H1 (cell line): ENCODE results near the gene PLXNB1. TPM values are rescaled to one million over a fixed set of nuclear protein-coding genes. Genes with fewer than 3 reads are reported as not detected.

ENCODE experiments used
- CEBPB ChIP-seq: IDR thresholded peaks from 2 replicates; pipeline ENCODE4 v1.6.1; 2012; ENCODE audit warnings: low read depth, low read length
- CHD2 ChIP-seq: IDR thresholded peaks from 2 replicates; pipeline ENCODE4 v1.6.1; 2012; ENCODE audit warnings: low read length, improper control_type of control experiment
- CTBP2 ChIP-seq: IDR thresholded peaks from 2 replicates; pipeline ENCODE4 v1.7.0; 2011; ENCODE audit warnings: borderline replicate concordance, mild to moderate bottlenecking, moderate library complexity, mixed read lengths, low read length; ENCODE audit not compliant: insufficient read depth, insufficient read length
- EP300 ChIP-seq, 2 experiments: IDR thresholded peaks; 1 replicate in 1 of 2; 2 replicates in 1 of 2; pipeline ENCODE4 v1.6.1; 2011 to 2012; ENCODE audit warnings: low read depth in 2 of 2, low read length in 2 of 2, mild to moderate bottlenecking in 2 of 2, borderline replicate concordance in 1 of 2, inconsistent platforms in 1 of 2, moderate library complexity in 1 of 2
- KDM4A ChIP-seq: IDR thresholded peaks from one replicate; pipeline ENCODE4 v1.7.1; 2012; ENCODE audit warnings: low read depth, mild to moderate bottlenecking, moderate library complexity, low read length, inconsistent platforms; ENCODE audit not compliant: severe bottlenecking
- MAFK ChIP-seq: IDR thresholded peaks from 2 replicates; pipeline ENCODE4 v1.6.1; 2012; ENCODE audit warnings: low read depth, mild to moderate bottlenecking, improper control_type of control experiment, low read length
- SIRT6 ChIP-seq: IDR thresholded peaks from one replicate; pipeline ENCODE4 v1.7.1; 2012; ENCODE audit warnings: low read length, inconsistent platforms
- SP4 ChIP-seq: IDR thresholded peaks from 2 replicates; pipeline ENCODE4 v1.6.1; 2012; ENCODE audit warnings: low read length, inconsistent platforms
- SUZ12 ChIP-seq: fragments of 200-600 bp; sonication (generic); IDR thresholded peaks from 2 replicates; pipeline ENCODE4 v1.6.1; 2012; ENCODE audit warnings: mild to moderate bottlenecking, inconsistent platforms, low read length, moderate library complexity, mixed read lengths
- YY1 ChIP-seq: IDR thresholded peaks from 2 replicates; pipeline ENCODE4 v1.6.1; 2011; ENCODE audit warnings: low read depth, mild to moderate bottlenecking, low read length
- polyA plus RNA-seq, 7 experiments: library from polyadenylated mRNA; depleted of rRNA in 3 of 7; stranded (reverse) in 5 of 7; unstranded in 2 of 7; fragments of >200 nt in 5 of 7; fragments of 200-250 nt in 2 of 7; gene quantifications; 1 replicate in 5 of 7; 2 replicates in 1 of 7; 4 replicates in 1 of 7; pipeline versions ENCODE4 v1.2.1 to v1.2.3, GENCODE V29; 2011 to 2013; ENCODE audit warnings: missing spikeins in 2 of 7, mixed read lengths in 2 of 7
- total RNA-seq: library from RNA; stranded (reverse); fragmentation: NEBNext Ultra II Directional; extraction: Animal tissue kit (Norgen Biotek cat#: 25700); gene quantifications from 2 replicates; pipeline ENCODE4 v1.2.1, GENCODE V29; 2021

The PLXNB1 gene
- total and polyA plus RNA-seq, 2 of the 8 experiments (the other 6 are each of a cell fraction or from before 2014, with no cell fraction given) = 109 to 114 TPM

DNA sequence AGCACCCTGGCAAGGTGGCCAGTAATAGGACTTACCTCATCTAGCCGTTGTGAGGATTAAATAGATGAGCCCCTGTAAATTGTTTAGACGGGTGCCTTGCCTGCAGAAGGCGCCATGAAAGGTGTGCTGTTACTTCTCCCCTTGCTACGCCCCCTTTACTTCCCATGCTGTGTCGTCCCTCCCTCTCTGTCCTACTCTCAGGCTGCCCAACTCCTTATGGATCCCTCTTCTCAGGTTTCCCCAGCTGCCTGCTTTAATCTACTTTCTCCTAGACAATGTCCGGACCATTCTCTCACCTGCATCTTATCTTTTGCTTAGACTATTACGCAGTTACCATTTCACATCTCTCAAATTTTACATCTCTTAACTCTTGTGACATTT is 59.6 kb downstream of the PLXNB1 start (continued):
- TF ChIP-seq KDM4A (no peak), CEBPB (no peak), CHD2 (no peak), SP4 (no peak), YY1 (no peak), EP300 (IDR thresholded peaks at IDR 0.05; ENCODE audit: borderline replicate concordance in 1 of 2, low read depth in 2 of 2, low read length in 2 of 2) (no peak), MAFK (no peak), SIRT6 (no peak), CTBP2 (no peak), SUZ12 (no peak)
